Measurements from ENCODE around the gene STX2.
"Not testable (repeated sequence)": the region's sequence is repeated elsewhere in the genome, so short reads cannot be mapped to it uniquely, and the experiment has no call there.

STX2 gene

DNA sequence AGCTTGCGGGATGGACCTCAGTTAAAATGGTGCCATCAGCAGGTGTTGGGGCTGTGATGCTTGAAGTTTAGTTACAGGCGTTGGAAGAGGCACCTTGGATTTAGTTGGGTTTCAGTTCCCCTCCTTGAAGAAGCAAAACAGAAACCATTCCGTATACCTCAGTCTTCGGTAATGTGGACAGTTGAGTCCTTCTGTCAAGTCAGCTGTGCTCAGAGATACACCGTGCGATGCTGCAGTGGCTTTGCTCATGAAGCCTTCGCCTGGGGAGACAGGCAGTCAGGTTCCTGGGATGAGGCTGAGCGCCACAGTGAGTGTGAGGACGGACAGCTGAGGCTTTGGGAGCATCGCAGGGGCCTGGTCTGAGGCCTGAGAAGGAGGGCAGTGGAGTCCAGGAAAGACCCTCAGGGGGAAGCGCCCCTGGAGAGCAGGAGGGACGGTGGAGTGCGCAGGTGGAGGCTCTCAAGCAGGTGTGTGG, 40.2 kb upstream of the STX2 start:
- H3K9me3 ChIP-seq, result no peaks in the 10 kb centered on the region
- no peak overlapping the region for H3K27ac ChIP-seq
- no peaks in the 10 kb centered on the region for H3K4me1 ChIP-seq (ENCODE audit: control insufficient read depth in 1 of 2, insufficient read depth in 1 of 2, low read depth in 1 of 2, low read length in 1 of 2)
- TF ChIP-seq, protein P1, sequence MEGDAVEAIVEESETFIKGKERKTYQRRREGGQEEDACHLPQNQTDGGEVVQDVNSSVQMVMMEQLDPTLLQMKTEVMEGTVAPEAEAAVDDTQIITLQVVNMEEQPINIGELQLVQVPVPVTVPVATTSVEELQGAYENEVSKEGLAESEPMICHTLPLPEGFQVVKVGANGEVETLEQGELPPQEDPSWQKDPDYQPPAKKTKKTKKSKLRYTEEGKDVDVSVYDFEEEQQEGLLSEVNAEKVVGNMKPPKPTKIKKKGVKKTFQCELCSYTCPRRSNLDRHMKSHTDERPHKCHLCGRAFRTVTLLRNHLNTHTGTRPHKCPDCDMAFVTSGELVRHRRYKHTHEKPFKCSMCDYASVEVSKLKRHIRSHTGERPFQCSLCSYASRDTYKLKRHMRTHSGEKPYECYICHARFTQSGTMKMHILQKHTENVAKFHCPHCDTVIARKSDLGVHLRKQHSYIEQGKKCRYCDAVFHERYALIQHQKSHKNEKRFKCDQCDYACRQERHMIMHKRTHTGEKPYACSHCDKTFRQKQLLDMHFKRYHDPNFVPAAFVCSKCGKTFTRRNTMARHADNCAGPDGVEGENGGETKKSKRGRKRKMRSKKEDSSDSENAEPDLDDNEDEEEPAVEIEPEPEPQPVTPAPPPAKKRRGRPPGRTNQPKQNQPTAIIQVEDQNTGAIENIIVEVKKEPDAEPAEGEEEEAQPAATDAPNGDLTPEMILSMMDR (IDR thresholded peaks at IDR 0.05), result no peak
- peaks cover 22% of the 10 kb centered on the region for H3K27me3 ChIP-seq
- peaks cover 24% of the 10 kb centered on the region for H3K36me3 ChIP-seq
- H3K4me3 ChIP-seq (ENCODE audit: low read depth in 1 of 2, low read length in 1 of 2), result no peak overlapping the region

DNA sequence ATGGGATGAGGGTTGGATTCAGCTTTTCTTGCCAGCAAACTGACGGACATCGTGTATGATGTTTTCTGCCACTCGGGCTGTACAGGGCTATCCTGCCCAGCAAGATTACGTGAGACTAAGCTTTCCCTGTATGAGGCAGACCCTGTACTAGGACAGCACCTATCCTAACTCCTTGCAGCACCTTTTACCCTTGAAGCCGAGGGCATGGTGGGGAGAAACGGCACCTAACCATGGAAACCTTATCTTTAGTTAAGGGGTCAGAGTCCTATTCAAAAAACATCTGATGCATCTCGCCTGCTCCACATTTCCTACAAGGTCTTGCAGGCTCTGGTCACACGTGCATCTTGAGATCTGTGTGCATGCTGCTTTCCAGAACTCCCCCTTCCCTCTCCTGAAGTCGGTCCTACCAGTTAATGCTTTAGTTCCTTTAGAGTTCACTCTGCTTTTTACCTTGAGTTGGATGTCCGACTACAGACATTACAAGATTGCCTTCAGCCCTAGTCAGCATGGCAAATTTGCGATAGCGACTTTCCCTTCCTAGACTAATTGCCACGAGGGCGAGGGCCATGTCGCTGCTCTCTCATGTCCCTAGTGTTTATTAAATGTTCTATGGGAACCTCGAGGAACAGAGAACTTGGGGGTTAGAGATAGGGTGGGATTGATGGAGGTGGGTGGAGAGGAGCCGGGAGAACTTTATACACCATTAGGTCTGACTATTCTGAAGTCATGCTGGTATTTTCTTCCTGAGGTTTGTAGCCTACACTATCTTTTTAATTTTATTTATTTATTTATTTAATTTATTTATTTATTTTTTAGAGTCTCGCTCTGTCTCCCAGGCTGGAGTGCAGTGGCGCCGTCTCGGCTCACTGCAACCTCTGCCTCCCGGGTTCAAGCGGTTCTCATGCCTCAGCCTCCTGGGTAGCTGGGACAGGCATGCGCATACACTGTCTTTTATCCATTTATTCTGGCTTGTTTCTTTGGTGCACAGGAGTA, 39.4 kb upstream of the STX2 start:
- Histone ChIP-seq H3K9me3 (no peaks in the 10 kb centered on the region), H3K4me1 (ENCODE audit: control insufficient read depth in 1 of 2, insufficient read depth in 1 of 2, low read depth in 1 of 2, low read length in 1 of 2) (peaks cover 4 to 5% of the 10 kb centered on the region in 2 experiments), H3K4me3 (ENCODE audit: low read depth in 1 of 2, low read length in 1 of 2) (no peak overlapping the region), H3K27me3 (peaks cover 22% of the 10 kb centered on the region), H3K36me3 (peaks cover 24% of the 10 kb centered on the region), H3K27ac (no peak overlapping the region)
- TF ChIP-seq, protein P1 (IDR thresholded peaks at IDR 0.05), result no peak

DNA sequence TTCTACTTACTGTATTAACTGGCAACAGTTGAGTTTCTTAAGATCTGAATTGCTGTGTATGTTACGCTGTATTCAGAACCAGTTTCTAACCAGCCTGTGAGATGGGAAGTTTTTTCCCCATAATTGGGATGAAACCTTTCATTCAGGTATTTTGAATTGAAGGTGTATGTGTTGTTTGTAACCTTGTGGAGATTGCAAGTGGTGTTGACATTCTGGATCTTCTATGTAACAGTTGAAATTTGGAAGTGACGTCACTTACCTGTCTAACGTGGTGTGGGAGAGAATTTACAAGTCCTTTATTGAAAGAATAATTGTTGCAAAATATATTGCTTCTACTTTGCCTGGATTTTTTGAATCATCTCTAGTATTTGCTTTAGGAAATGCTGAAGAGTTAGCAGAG, 38.3 kb upstream of the STX2 start:
- H3K4me3 ChIP-seq (ENCODE audit: low read depth in 1 of 2, low read length in 1 of 2), result no peak overlapping the region
- peaks cover 16% of the 10 kb centered on the region in 2 experiments for H3K4me1 ChIP-seq (ENCODE audit: control insufficient read depth in 1 of 2, insufficient read depth in 1 of 2, low read depth in 1 of 2, low read length in 1 of 2)
- no peak overlapping the region for H3K27ac ChIP-seq
- no peaks in the 10 kb centered on the region for H3K9me3 ChIP-seq
- peaks cover 24% of the 10 kb centered on the region for H3K36me3 ChIP-seq
- TF ChIP-seq, protein P1 (IDR thresholded peaks at IDR 0.05), result no peak
- H3K27me3 ChIP-seq, result peaks cover 22% of the 10 kb centered on the region

DNA sequence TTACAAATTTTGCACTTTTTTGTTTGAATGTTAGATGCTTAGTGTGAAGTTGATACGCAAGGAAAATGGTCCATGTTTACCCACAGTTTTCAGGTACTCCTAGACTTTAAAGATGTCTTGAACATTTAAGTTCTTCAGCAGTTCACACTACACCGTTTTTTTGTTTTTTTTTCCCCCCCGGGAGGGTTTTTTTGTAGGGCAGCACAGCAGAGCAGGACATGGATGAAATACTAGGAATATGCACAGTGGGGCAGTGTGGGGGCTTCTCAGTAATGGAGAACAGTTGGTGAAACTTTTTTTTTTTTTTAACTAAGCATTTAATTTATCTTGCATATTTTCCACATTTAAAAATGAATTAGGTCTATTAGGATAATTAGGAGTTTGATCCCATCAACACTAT, 37.7 kb upstream of the STX2 start:
- TF ChIP-seq, protein P1 (IDR thresholded peaks at IDR 0.05), result no peak
- Histone ChIP-seq H3K4me3 (ENCODE audit: low read depth in 1 of 2, low read length in 1 of 2) (no peak overlapping the region), H3K36me3 (peaks cover 24% of the 10 kb centered on the region), H3K4me1 (ENCODE audit: control insufficient read depth in 1 of 2, insufficient read depth in 1 of 2, low read depth in 1 of 2, low read length in 1 of 2) (peaks cover 16% of the 10 kb centered on the region in 2 experiments), H3K27me3 (peaks cover 22% of the 10 kb centered on the region), H3K27ac (no peak overlapping the region), H3K9me3 (no peaks in the 10 kb centered on the region)

DNA sequence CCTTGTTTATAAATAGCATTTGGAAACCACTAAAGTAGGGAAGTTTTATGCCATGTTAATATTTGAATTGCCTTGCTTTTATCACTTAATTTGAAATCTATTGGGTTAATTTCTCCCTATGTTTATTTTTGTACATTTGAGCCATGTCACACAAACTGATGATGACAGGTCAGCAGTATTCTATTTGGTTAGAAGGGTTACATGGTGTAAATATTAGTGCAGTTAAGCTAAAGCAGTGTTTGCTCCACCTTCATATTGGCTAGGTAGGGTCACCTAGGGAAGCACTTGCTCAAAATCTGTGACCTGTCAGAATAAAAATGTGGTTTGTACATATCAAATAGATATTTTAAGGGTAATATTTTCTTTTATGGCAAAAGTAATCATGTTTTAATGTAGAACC, 37.2 kb upstream of the STX2 start:
- Histone ChIP-seq H3K27ac (no peak overlapping the region), H3K27me3 (peaks cover 21% of the 10 kb centered on the region), H3K4me3 (ENCODE audit: low read depth in 1 of 2, low read length in 1 of 2) (no peak overlapping the region), H3K9me3 (no peaks in the 10 kb centered on the region), H3K36me3 (peaks cover 24% of the 10 kb centered on the region), H3K4me1 (ENCODE audit: control insufficient read depth in 1 of 2, insufficient read depth in 1 of 2, low read depth in 1 of 2, low read length in 1 of 2) (peaks cover 18% of the 10 kb centered on the region in 2 experiments)
- TF ChIP-seq, protein P1 (IDR thresholded peaks at IDR 0.05), result no peak

DNA sequence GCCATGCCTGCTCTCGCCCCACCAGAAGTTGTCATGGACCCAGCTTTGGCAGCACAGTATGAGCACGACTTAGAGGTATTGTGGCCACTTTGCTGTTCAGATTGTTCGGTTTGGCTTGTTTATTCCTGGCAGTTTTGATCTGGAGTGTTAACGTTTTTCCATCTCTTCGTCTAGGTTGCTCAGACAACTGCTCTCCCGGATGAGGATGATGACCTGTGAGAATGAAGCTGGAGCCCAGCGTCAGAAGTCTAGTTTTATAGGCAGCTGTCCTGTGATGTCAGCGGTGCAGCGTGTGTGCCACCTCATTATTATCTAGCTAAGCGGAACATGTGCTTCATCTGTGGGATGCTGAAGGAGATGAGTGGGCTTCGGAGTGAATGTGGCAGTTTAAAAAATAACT, 36.7 kb upstream of the STX2 start:
- H3K36me3 ChIP-seq, result peaks cover 24% of the 10 kb centered on the region

More for the DNA sequence above, 36.7 kb upstream of the STX2 start:
- peaks cover 19% of the 10 kb centered on the region for H3K27me3 ChIP-seq
- peaks cover 23 to 24% of the 10 kb centered on the region in 2 experiments for H3K4me1 ChIP-seq (ENCODE audit: control insufficient read depth in 1 of 2, insufficient read depth in 1 of 2, low read depth in 1 of 2, low read length in 1 of 2)
- H3K4me3 ChIP-seq (ENCODE audit: low read depth in 1 of 2, low read length in 1 of 2); H3K9me3 ChIP-seq; H3K27ac ChIP-seq: not testable (repeated sequence)

All from neutrophil (primary cell).